ENCODE measurements around the gene KIF12. TPM values are rescaled to one million over a fixed set of nuclear protein-coding genes. Genes with fewer than 3 reads are reported as not detected.

The KIF12 gene
- total RNA-seq, 1 donor from 2014 or later, result 0.34 TPM

- no peaks in the 10 kb centered on the region for H3K36me3 ChIP-seq (ENCODE audit: insufficient read depth, low read length)
- H3K4me3 Mint-ChIP-seq (ENCODE audit: unreplicated experiment), result peak overlapping the region; percentile 48
- peaks cover 7% of the 10 kb centered on the region for H3K9me3 ChIP-seq (ENCODE audit: insufficient read depth, low read depth, low read length)
- no peaks in the 10 kb centered on the region for H3K4me1 ChIP-seq (ENCODE audit: insufficient read depth, low read length)
- H3K27ac Mint-ChIP-seq (ENCODE audit: unreplicated experiment), result no peak overlapping the region
- TF ChIP-seq CTCF (IDR thresholded peaks at IDR 0.05; ENCODE audit: insufficient read depth, low read depth, low read length), result no peak
- no peaks in the 10 kb centered on the region for H3K36me3 Mint-ChIP-seq (ENCODE audit: low read depth, unreplicated experiment)
- FAIRE-seq, result no peak
- H3K4me1 Mint-ChIP-seq (ENCODE audit: low read depth, unreplicated experiment), result no peaks in the 10 kb centered on the region
- peaks cover 21% of the 10 kb centered on the region for H3K27me3 ChIP-seq (ENCODE audit: insufficient read depth, low read length)
- peaks cover 66% of the 10 kb centered on the region for H3K27me3 Mint-ChIP-seq (ENCODE audit: low read depth, unreplicated experiment)
- no peaks in the 10 kb centered on the region for H4K20me1 ChIP-seq (ENCODE audit: insufficient read depth, low read length)
- no peak overlapping the region for H3K4me2 ChIP-seq (ENCODE audit: low read length)
- H3K27ac ChIP-seq (ENCODE audit: low read depth, low read length), result no peak overlapping the region
- H3K9me3 Mint-ChIP-seq (ENCODE audit: unreplicated experiment), result peaks cover 3% of the 10 kb centered on the region
- no peak overlapping the region for H2AFZ ChIP-seq (ENCODE audit: low read depth, low read length)
- DNase-seq (ENCODE audit: low read depth), result no peak
- H3K79me2 ChIP-seq (ENCODE audit: insufficient read depth, low read length), result no peaks in the 10 kb centered on the region
- H3K4me3 ChIP-seq (ENCODE audit: insufficient read depth, low read depth, low read length), result no peak overlapping the region
- H3K9ac ChIP-seq (ENCODE audit: low read length), result no peak overlapping the region
These were observed 22.6 kb downstream of the KIF12 start for GRCh38 chr9:114076237-114077161.

- FAIRE-seq, result no peak
- Histone ChIP-seq H2AFZ (ENCODE audit: low read depth, low read length) (no peak overlapping the region), H3K4me3 (ENCODE audit: insufficient read depth, low read depth, low read length) (no peak overlapping the region), H3K4me1 (ENCODE audit: insufficient read depth, low read length) (no peaks in the 10 kb centered on the region), H3K4me2 (ENCODE audit: low read length) (no peak overlapping the region), H4K20me1 (ENCODE audit: insufficient read depth, low read length) (no peaks in the 10 kb centered on the region), H3K36me3 (ENCODE audit: insufficient read depth, low read length) (no peaks in the 10 kb centered on the region), H3K79me2 (ENCODE audit: insufficient read depth, low read length) (no peaks in the 10 kb centered on the region), H3K27me3 (ENCODE audit: insufficient read depth, low read length) (peaks cover 21% of the 10 kb centered on the region), H3K27ac (ENCODE audit: low read depth, low read length) (no peak overlapping the region), H3K9me3 (ENCODE audit: insufficient read depth, low read depth, low read length) (peaks cover 7% of the 10 kb centered on the region), H3K9ac (ENCODE audit: low read length) (no peak overlapping the region)
- Mint-ChIP-seq H3K4me3 (ENCODE audit: unreplicated experiment) (no peak overlapping the region), H3K9me3 (ENCODE audit: unreplicated experiment) (peaks cover 3% of the 10 kb centered on the region), H3K36me3 (ENCODE audit: low read depth, unreplicated experiment) (no peaks in the 10 kb centered on the region), H3K27me3 (ENCODE audit: low read depth, unreplicated experiment) (peaks cover 63% of the 10 kb centered on the region), H3K4me1 (ENCODE audit: low read depth, unreplicated experiment) (no peaks in the 10 kb centered on the region), H3K27ac (ENCODE audit: unreplicated experiment) (no peak overlapping the region)
- TF ChIP-seq CTCF (IDR thresholded peaks at IDR 0.05; ENCODE audit: insufficient read depth, low read depth, low read length) (no peak), EZH2 (IDR thresholded peaks at IDR 0.05; ENCODE audit: insufficient read depth, low read length) (no peak)
- DNase-seq (ENCODE audit: low read depth), result no peak
These were observed 23.5 kb downstream of the KIF12 start for GRCh38 chr9:114075602-114076001.

All from astrocyte (in vitro differentiated cells and primary cell).